ENCODE measurements around the gene GGA3.

- peak in 3 of 4 donors; percentile 56 to 87 (median 67) for TF ChIP-seq POLR2A (IDR thresholded peaks at IDR 0.05)
- TF ChIP-seq, protein P1, sequence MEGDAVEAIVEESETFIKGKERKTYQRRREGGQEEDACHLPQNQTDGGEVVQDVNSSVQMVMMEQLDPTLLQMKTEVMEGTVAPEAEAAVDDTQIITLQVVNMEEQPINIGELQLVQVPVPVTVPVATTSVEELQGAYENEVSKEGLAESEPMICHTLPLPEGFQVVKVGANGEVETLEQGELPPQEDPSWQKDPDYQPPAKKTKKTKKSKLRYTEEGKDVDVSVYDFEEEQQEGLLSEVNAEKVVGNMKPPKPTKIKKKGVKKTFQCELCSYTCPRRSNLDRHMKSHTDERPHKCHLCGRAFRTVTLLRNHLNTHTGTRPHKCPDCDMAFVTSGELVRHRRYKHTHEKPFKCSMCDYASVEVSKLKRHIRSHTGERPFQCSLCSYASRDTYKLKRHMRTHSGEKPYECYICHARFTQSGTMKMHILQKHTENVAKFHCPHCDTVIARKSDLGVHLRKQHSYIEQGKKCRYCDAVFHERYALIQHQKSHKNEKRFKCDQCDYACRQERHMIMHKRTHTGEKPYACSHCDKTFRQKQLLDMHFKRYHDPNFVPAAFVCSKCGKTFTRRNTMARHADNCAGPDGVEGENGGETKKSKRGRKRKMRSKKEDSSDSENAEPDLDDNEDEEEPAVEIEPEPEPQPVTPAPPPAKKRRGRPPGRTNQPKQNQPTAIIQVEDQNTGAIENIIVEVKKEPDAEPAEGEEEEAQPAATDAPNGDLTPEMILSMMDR (IDR thresholded peaks at IDR 0.05), result peak in 3 of 6 experiments; percentile 5 to 26 (median 7)
- TF ChIP-seq POLR2AphosphoS5 (IDR thresholded peaks at IDR 0.05), result peak; percentile 60 to 74
These were observed at the start of gene GGA3, which contains the start of gene MRPS7 for GRCh38 chr17:75261336-75262111.
